GDM1 (cell line): ENCODE measurements around the gene AGMO.

ENCODE experiments used
- DNase-seq: peaks from one replicate; lab custom pipeline; 2025; lab: John Stamatoyannopoulos, UW

Gene AGMO

DNA sequence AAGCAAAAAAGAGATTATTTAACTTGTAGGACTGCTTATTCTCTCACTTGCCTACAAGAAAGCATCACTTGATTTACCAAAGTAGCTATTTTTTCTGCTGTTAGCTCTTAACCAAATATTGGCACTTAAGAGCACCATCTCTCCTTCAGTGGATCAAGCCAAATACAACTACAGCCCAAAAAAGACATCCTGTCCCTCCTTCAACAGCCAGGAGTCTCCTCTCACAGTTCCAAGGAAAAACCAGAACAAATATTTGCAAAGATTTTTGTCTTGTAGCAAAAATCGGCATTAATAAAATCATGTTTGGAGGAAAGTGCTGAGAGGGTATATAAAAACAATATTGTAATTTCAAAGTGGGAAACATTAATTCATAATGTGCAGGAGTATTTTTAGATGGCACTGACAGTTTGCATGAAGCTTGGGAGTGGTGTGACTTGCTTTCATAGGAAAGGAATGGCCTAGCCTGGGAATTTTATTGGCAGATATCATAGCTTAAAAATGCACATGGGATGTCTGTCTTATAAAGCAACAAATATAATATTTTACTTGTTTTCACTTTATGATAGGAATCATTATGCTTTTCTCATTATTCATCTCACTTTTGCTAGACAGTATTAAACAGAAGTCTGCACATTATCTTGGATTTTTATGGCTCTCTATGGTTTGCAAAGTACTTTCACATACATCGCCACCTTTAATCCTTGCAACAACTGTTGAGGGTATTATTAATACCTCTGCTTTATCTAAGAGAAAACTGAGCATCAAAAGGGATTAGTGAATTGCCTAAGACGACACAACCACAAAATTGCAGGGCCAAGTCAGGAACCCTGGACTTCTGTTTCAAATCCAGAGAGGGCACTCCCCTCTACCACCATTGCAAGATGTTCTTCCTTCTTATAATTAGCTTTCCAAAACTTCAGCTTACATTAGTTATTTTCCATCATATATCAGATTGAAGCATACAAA, 103.5 kb downstream of the AGMO start:
- DNase-seq: no peak

DNA sequence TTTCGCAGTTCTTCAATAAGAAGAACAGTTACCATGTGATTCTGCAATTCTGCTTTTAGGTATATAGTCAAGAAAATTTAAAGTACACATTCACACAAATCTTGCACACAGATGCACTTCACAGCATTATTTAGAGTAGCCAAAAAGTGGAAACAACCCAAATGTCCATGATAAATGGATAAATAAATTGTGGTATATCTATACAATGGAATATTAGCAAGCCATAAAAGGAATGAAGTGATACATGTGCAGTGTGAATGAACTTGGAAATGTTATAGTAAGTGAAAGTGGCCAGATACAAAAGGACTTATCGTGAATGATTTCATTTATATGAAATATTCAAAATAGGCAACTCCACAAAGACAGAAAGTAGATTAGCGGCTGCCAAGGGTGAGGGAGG, 109.1 kb downstream of the AGMO start:
- no peak for DNase-seq

DNA sequence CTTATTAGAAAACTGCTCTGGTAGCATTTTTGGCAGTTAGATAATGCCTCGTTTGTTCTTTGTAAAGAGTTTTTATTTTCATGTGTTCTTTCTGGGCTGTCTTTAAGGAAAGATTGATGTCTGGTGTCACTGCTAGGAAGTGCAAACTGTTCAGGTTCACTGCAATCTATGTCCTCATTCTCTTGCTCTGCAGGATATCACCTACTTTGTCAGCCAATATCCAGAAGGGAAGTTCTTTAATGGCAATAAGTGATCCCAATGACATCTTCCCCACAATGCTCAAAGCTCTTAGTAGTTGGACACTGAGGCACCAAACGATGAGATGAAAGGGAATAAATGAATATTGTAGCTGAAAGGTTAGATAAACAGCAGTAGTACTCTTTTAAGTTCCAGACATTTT, 115.1 kb downstream of the AGMO start:
- DNase-seq: no peak

DNA sequence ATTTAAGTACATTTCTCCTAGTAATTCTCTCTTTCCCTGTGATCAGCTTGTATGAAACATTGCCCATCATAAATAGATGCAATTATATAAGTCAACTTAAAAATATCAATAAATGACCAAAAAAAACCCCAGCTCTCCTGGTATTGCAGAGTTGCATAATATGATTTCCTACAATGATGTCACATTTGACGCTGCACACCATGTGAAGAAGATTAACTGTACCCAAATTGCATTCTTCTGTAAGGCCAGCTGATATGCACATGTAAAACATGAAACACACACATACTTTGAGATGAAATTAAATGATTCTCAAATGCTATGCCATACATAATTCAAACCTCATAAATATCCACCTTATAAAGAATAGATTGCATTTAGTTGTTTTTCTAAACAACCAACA, 115.5 kb downstream of the AGMO start:
- no peak for DNase-seq

DNA sequence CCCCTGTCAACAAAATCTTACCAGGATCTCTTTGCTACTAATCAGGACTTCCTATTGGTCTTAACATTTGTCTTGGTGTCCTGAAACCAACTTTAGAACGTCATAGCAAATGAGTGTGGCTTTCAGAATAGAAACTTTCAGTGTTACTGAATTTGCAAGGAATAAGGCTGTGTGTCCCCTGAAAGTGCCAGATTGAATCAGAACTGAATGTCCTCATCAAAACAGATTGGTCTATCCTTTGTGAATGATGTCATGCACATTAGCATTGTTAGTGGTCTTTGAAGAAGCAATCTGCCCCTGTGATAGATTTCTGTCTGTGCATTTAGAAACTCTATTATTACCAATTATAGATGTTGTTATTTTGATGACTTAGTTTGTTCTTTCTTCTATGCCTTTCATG, 119.9 kb downstream of the AGMO start:
- DNase-seq: no peak

DNA sequence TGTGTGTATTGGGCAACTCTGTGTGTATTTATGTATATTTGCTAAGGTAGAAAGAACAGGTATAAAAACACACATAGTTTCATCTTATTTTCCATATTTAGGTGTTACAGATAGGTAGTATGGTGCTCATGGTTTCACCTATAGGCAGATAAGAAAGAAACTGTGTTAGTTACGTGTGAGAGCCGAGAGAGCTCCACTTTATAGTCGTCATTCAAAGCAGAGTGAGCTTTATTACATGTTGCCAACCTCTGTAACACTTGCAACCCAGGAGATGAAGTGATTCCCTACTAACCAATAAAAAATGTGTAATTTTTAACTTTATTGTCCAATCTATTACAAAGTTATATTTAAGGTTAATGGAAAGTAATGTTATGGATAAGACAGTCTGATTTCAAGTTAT, 121.3 kb downstream of the AGMO start:
- DNase-seq: no peak

DNA sequence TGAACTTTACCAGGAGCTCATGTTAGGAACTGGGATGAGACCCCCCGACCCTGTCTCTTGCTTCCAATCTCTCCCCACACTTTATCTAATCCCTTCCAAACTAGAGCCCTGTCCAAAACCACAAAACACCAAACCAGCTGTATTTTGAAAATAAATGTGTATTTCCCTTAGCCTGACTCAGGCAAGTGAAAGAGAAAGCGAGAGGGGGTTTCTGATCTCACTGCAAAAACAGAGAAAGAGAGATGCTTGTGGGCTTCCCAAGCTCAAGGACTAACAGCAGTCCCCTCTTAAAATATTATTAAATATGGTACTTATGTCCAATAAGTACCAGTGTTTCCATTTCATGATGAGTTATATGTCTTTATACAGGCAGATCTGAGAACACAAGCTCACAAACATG, 122.0 kb downstream of the AGMO start:
- no peak for DNase-seq

DNA sequence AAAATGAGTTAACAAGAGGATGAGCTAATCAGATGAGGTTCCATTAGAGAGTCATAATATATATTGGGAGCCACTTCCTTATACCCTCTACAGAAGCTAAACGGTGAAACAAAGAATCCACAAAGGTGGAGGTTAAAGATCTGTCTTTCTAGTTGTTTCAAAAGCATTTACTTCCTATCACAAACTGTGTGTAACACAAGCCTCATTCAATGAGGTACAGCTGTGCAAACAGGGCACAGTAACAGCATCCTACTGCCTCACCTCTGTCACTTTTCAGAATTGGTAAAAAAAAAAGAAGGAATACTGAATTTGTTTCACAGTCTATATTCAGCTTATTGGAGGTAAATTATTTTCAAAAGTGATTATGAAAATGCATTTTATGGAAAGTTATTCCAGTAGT, 128.7 kb downstream of the AGMO start:
- no peak for DNase-seq

DNA sequence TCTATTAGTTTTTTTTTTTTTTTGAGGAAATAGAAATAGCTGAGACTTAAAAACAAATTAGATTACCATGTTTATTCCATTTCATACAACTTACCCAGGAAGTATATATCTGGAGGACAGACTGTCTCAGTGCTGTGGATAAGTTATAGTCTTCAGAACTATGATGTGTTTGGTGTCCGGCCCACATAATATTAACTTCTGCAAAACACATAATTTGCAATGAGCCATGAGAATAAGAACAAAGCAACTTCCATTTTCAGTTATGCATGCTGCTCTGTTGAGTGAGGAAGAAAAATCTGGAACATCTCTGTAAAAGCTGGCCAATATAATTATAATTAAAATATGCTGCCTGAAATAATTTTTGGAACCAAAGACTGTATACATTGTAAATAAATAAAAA, 130.9 kb downstream of the AGMO start:
- DNase-seq: no peak

DNA sequence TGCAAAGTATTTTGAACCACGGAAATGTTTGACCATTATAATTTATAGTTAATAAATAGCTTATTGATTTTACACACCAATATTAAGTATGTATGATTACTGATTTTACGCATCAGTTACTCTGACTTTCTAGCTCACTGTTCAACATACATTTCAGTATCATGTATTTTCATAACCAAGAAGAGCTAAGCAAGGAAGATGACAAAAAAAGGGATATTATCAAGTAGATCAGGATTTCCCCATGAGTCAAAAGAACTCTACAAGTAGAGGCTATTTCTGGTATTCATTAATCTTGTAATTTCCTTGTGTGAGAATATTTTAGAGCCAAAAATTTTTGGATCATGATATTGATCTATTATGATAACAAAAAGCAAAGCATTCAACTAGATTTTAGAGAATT, 131.6 kb downstream of the AGMO start:
- no peak for DNase-seq

DNA sequence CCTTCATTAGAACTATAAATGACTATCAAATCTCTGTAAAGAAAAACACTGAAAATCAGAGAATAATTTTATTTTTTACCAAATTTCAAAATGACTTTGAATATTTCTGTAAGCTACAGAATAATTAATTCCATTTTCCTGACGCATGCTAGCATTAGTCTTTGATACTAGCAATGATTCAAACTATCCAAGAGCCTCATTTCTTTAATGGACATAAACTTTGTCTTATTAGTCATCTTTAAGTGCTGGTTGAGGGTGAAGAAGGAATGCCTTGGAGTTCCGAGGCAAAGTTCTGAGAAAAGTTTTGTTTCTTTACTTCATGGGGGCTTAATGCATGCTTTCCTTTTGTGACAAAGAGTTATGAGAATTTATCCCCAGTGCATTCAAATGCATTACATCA, 137.3 kb downstream of the AGMO start:
- DNase-seq: no peak

DNA sequence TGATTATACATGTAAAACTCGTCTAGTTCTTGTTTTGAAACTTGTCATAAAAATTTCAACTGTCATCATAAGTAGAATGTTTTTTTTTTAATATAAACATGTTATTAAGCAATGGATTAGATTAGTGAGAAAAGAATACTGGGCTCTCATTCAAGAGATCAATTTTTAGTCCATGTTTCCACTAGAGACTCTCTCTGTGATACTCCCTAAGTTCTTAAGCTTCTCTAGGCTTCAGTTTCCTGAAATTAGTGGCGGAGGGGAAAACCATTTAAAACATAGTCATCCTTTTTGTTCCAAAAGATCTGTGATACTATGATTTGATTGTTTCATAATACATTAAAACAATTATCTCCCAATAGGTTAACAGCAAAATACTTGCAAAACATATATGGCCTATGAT, 142.2 kb downstream of the AGMO start:
- no peak for DNase-seq

DNA sequence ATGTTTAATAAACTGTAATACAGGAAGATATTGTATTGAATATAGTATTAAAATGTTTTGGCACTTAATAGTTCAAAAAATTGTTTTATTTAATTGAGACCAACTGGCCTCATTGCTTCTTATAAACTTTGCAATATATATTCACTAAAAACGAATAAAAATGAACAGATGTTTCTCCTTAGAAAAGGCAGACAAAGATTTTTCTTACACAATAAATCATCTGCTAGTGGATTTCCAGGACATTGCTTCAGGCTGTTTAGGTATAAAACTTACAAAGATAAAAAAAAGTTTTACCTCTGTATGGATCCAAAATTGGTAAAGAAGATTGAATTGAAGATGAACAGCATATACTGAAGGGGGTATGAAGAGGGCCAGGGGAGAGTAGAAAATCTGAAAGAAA, 143.6 kb downstream of the AGMO start:
- DNase-seq: no peak

DNA sequence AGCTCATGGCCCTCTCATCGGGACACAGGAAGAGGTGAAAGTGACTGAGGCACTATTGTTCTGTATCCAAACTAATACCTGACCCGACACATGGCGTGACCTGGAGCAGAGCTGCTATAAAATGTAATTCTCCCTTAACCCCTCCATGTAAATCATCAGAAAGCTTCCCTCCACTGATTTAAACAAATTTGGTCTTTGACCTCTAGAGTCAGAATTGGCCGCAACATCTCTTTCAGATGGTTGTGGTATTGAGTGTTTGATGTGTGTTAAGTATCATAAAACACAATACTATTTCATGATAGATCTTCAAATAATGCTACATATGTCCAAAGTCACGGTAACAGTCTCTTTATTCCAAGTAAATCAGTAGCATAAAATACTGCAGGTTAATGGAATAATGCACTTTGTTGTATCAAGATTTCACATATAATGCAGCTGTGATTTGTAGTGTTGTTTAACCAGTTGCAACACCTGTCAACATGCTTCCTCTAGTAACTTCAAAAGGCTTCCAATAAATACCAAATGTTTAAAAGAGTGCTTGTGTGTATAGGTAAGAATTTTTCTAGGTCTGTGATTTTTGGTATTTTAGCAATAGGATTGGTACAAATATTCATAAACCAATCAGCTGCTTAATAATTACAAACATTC, 144.3 kb downstream of the AGMO start:
- no peak for DNase-seq

DNA sequence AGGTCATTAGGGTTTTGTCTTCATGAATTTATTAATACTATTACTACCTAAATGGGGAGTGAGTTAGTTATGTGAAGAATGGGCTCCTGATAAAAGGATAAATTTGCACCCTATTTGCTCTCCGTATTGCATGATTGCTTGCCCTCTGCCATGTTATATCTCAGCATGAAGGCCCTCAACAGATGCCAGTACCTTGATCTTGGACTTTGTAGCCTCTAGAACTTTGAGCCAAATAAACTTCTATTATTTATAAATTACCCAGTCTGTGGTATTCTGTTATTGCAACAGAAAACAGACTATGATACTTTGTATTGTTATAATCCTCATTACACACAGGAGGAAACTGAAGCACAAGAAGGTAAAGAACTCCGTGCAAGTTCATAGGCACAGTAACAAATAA, 150.8 kb downstream of the AGMO start:
- no peak for DNase-seq

DNA sequence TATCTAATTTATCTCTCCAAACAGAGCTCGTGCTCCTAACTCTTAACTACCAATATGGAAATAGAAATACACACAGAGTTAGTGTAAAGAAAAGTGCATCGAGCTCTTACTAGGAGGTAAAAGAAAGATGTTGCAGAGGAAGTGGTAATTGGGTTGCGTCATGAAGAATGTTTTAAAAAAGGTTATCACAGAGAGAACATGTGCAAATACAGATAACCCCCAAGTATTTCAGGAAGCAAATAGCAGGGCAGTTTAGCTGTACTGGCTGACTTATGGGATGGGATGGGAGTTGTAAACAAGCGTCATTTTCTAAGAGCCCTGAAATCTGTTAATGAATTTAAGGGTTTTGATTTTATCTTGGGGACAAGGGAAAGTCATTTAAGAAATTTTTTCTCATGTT, 153.9 kb downstream of the AGMO start:
- no peak for DNase-seq

DNA sequence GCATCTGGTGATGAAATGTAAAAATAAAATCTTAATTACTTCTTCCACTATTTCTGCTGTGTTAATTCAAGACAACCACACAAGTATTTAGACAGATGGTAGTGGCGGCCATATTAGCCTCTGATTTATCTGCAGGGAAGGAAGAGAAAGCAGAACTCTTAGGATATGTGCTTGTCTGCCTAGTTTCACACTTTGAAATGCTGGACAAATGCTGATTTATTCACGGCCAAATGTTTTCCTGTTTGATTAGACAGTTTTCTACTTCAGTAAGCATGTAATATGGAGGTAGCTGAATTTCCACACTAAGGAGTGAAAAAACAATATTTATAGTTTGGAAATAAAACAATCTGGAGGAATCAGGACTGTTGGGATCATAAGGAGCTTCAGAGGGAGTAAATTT, 158.1 kb downstream of the AGMO start:
- DNase-seq: no peak

DNA sequence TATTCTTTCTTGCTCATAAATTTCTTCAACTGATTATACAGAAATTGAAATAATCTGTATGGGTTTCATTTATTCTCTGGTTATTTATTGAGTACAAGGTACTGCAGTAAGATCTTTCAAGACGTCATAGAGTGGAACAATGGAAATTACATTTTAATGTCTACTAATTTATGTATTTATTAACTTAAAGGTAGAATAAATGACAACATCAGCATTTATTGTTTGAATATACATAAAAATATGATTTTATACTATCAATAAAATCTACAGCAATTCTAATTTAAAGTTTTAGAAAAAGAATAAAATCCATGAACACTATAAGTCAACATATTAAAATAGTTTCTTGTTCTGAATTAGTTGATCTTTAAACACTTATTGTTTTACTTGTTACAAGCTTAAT, 158.5 kb downstream of the AGMO start:
- DNase-seq: no peak

DNA sequence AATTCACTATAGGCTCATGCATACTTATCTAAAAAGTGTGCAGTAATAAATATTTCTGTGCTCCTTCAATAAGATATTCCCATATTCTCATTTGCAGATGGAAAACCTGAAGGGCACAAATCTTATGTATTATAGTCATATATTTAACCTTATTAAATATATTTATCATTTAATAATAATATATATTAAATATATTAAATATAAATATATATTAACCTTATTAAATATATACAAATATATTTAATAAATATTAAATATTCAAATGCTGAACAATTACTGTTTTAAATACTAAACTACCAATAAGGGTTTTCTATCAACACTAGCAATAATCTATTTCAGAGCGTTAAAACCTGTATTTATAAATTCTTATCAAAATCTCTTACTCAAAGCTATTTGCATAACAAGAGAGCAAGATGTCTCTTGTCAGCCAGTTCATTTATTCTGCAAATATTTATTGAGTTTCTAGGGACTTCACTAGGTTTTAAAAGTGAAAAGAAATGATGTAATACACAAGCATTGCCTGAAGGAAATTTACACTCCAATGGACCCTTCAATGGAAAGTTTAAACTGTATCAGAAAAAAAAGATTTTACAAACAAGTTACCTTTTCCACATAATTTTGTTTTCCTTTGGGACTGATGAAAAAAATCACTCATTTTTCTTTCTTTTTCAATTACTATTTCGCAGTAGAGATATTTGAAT, 159.2 kb downstream of the AGMO start:
- no peak for DNase-seq

DNA sequence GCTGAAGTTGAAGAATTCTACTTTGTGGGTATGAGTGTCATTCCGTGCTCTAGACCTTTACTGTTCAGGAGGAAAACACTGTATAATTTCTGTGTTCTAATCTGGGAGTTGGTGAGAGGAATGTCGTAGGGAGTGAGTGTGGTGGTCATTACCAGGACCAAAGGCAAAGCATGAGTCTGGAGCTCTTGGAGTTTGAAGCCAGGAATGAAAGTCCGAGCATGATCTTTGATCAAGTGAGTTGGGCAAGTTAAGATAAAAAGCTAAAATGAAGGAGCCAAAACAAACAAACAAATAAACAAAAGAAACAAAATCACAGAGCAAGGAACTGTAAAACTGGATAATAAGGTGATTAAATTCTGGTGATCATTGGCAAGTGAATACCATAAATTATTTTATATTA, 161.4 kb downstream of the AGMO start:
- DNase-seq: no peak

DNA sequence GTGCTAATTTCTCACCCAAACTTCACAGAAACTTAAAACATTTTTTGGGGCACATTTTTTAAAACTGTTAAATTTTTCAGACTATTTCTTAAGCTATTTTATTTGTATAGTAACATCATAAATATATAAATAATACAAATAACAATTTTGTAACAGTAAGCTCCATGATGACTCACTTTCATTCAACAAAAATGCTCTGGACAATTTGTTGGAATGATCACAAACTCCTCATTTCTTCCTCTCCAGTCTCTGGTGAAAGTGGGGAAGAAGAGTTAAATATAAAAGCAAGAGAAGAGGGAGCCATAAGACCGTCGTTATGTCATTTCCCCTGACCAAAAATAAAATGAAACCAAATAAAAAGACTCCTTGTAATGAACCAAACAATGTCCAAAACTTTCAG, 162.4 kb downstream of the AGMO start:
- no peak for DNase-seq

DNA sequence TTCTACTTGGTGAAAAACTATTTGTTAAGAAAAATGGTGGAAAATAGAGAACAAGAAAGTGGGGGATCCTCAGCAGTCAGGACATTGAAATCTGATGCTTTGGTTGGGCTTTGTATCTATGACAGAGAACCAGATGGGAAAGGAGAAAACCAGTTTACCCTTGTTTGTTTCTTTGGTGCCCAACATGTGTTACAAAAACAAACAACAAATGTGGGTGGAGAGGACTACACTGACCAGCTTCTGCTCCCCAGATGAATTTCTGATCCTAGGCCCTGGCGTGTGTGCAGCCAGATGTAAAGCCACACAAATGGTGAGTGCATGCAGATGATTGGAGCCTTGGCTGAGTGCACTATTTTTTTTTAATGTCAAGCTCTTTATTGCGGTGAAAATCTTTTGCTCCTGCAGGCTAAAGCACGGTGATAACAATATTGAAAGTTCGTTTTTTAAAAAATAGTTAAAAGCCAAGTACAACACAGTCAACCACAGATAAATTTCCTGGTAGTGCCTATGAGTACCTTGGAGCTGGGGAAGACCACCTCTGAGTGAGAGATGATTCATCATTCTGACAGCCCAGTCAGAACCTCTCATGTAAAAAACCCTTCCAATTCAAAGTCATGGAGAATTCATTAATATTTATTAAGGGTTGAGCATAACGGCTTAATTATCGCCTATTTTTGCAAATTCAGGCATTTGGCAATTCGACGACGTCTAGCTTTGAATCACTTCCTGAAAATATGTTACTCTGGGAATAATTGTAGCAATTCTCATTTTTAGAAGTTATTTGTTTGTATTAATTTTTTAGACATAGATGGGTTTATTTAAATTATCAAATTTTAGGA, 163.7 kb downstream of the AGMO start:
- no peak for DNase-seq
